NCI-H524 treated with DMSO at 0.1 percent for 48 hours (cell line): ENCODE measurements around the gene FOXP2.
A peak's percentile ranks its signal among the peaks of the same experiment; 100 is the strongest.
"Not testable (repeated sequence)": the region's sequence is repeated elsewhere in the genome, so short reads cannot be mapped to it uniquely, and the experiment has no call there.

Experiments
- DNase-seq: peaks from one replicate; lab custom pipeline; 2025; lab: John Stamatoyannopoulos, UW

The FOXP2 gene

DNA sequence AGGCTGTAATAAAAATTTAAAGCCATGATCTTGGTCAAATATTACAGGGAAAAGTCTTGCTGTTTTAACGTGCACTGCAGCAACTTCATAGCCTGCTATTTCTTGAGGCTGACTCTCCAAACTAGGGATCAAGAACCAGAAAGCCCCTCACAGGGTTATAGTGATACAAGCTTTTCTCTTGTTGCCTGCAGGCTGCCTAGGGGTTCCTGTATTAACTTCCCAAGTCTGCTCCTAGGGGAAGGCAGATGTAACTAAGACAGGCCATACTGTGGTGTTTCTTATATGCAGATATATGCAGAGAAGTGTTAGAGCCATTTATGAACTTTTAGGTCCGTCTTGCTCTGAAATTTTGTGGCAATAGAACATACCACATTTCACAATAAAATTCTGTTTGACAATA is 175.7 kb downstream of the FOXP2 start:
- no peak for DNase-seq

DNA sequence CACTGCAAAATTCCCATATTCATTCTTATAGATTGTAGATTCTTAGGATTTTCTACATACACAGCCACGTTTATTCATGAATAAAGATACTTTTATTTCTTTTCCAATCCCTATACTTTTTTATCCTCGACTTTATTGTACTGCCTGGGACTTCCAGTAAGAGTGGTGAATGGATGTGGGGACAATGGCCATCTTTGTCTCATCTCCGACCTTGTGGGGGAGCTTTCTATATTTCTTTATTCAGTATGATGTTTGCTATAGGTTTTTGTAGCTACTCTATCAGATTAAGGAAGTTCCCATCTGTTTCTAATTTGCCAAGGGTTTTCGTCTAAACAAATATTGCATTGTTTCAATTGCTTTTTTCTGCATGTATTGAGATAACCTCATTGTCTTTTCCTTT is 184.3 kb downstream of the FOXP2 start:
- no peak for DNase-seq

DNA sequence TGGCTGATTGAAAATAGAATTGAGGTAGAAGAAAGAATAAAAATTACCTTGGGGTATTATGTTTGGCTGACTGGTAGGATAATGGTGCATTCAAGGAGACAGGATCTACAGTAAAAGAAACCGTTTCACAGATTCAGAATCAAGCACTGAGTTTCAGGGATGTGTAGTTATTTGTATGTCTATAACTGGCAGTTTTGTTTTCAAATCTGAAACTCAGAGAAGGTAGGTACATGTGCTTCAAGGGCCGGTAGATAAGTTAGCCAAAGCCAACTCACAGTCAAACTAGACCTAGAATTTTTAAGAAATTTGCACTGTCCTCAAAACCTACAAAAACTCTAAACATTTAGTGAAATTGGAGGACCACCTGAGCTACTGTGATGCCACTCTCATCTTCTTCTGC is 191.5 kb downstream of the FOXP2 start:
- no peak for DNase-seq

DNA sequence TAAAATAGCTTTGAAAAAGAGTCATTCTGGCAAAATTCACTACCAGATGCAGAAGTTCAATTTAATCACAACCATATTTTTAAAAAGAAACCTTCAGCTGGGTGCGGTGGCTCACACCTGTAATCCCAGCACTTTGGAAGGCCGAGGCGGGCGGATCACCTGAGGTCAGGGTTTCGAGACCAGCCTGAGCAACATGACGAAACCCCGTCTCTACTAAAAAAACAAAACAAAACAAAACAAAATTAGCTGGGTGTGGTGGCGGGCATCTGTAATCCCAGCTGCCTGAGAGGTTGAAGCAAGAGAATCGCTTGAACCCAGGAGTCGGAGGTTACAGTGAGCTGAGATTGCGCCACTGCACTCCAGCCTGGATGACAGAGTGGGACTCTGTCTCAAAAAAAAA is 194.2 kb downstream of the FOXP2 start:
- not testable (repeated sequence) for DNase-seq

DNA sequence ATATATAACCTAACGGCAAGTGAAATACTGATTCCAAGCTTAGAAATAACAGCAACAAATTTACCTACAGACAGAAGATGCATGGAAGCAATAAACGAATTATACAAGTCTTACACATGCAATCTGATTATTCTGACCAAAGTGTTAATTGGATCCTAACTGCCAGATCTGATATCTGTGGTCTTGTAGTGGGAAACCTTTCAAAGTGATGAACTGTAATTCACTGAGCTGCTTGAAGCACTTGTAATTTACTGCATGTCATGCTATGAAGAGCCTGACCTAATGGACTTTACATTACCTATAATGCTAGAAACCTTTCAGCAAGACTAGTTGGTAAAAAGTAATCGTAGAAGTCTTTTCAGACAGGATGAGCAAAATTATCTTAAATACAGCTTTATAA is 205.6 kb downstream of the FOXP2 start:
- DNase-seq, result no peak

DNA sequence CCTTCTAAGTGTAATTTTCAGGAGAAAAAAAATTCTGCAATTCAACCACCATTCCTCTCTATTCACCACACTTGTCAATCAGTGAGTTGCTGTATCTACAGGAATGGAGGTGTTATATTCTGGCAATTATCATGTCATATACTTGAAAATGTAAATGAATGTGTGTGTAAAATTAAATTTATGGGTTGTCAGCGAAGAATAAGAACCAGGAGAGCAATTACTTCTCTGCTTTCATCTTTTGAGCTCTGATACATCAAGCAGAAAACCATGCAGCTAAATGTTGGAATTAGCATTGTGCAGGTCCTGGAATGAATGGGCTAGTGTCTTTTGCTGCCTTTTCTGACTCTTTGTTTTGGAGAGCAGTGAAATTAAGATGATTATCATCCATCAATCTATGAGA is 207.6 kb downstream of the FOXP2 start:
- no peak for DNase-seq

DNA sequence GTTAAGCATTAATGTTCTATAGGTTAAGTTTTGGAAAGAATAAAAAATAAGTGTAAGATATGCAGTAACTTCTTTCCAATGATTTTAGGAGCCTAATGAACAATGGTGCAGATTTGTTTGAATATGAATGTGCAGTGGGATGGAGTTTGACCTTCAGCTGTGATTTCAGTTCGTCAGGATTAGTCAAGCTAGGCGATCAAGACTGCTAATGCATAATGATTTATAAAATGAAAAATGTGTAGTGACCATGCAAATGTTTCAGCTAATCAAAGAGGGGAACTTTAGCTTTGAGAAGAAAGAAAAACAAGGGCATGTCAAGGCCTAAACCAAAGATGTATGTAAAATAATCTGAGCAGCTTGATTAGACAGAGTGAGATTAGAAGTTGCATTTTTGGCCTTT is 208.5 kb downstream of the FOXP2 start:
- no peak for DNase-seq

DNA sequence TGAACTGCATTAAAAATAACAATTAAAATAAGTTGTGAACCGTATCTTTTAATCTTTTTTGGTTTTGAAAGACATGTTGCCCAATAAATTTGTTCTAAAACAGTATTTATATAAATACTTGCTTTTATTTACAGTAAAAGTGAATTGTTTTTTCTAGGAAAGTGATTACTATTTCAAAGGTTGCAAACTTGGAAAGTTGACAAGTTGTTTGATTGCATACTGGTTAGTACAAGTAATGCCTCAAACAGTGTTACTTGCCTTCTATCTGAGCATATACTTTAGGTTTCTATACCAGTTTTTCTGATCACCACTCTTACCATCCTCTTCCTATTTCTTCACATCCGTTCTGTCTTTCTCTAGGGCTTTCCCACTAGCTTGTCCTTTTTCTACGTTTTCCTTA is 212.6 kb downstream of the FOXP2 start:
- DNase-seq, result no peak

DNA sequence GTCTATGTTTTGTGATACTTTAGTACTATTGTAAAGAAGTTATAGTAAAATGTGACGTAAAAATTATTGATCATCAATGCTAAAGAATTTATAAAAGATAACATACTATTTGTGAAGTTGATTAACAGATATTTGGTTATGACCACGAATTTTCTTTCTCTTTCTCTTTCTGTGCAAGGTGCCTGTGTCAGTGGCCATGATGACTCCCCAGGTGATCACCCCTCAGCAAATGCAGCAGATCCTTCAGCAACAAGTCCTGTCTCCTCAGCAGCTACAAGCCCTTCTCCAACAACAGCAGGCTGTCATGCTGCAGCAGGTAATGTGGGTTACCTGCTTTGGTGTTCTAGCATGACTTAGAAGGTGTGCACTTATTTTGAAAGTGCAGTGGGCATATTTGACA is 213.7 kb downstream of the FOXP2 start:
- no peak for DNase-seq

DNA sequence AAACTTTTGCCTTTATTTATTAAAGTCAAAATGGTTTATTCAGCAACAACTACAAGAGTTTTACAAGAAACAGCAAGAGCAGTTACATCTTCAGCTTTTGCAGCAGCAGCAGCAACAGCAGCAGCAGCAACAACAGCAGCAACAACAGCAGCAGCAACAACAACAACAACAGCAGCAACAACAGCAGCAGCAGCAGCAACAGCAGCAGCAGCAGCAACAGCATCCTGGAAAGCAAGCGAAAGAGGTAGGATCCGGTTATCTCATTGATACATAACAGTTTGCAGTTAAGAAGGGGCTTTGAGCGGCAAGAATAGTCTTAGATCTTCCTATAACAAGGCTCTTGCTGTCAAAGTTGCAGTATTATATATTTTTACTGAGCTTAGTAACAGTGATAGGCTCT is 215.1 kb downstream of the FOXP2 start:
- DNase-seq, result no peak

DNA sequence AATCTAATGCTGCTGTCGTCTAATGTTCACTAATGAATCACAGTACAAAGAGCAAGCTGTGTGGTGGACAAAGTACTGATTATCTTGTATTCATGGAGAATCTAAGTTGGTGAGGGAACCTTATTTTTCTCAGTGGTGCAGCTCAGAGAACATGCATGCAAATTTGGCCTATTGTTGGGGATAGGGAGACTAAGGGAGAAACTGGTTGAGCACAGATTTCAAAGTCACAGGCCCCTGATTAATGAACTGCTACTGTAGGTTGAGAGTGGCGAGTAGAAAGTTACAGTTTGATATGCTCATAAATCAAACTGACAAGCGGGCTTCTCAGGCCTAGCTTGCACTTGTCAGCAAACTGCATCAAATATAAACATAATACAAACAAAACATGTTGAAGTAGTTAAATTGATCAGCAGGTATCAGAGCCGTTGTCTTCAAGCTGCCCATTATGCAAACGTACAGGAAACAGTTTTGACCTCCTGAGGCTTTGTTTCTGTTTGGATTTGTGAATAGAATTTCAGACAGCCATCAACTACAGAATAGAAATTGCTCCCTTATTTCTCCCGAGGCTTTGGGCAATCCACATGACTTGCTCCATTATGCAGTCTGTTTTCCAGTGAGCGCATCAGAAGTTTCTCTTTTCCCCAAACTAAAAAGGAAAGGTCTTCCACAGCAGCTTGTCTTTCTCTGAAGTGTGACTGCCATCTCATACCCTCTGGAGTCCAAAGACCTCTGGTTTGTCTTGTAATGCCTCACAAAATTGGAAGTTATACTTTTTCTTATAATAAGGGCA is 215.8 kb downstream of the FOXP2 start:
- no peak for DNase-seq

DNA sequence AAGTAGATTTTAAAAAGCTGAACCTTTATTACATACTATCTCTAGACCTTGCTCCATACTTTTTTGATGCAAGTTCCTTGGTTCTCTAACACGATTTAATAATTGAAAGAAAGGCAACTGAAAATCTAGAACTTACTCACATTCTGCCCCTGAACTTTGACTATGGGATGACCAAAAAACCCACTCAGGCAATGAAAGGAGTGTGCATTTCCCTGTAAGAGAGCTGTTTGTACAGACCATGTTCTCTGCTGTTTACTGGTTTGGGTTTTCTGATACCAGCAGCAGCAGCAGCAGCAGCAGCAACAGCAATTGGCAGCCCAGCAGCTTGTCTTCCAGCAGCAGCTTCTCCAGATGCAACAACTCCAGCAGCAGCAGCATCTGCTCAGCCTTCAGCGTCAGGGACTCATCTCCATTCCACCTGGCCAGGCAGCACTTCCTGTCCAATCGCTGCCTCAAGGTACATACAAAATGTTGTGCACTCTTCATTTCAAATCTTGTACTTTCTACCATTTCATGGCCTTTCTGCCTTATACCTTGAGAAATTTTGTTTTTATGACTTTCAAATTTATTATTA is 216.7 kb downstream of the FOXP2 start:
- DNase-seq, result no peak

DNA sequence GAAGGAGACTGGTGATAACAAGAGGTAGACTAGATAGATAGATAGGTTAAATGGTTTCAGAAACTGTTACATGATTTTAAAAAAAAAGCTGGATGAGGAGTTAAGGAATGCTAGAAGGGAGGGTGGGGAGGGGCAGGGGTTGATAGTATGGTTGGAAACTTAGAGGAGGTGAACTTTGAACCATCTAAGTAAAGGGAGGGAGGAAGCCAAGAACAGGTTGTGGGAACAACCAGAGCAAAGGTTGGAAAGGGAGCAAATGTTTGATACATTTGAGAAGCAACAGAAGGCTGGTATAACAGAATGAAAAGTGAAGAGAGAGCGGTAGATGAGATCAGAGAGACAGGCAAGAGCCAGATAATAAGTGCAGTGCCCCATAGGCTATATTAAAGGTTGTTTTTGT is 224.8 kb downstream of the FOXP2 start:
- DNase-seq, result no peak

DNA sequence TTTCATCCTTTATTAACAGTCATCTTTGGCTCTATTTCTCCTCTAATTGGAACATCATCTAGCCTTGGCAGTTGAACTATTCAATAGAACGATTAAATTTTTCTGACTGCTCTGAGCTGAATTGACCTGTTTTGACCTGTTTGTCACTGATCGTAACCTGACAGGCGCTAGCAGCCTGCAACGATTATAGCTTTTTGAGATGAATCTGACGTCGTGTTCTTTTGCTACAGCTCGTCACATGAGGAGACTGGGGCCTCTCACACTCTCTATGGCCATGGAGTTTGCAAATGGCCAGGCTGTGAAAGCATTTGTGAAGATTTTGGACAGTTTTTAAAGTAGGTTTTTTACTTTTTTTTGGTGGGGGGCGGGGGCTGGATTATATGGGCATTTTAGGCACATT is 229.8 kb downstream of the FOXP2 start:
- no peak for DNase-seq

DNA sequence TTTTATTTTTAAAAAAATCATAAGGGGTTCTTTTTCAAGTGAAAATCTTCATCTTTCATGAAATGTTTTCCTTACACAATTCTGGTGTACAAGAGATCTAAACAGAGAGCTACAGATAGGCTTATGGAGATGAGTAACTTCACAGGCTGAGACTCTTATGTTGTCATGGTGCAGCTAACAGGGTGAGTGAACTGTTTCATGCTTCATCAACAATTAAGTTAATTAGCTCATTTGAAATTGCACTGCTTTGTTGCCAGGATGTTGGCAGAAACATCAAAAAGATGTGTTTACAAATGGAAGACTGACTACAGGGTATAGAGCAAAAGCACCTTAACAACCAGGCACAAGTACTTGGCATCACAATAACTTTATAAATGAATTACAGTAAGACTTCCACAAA is 230.8 kb downstream of the FOXP2 start:
- DNase-seq, result no peak

DNA sequence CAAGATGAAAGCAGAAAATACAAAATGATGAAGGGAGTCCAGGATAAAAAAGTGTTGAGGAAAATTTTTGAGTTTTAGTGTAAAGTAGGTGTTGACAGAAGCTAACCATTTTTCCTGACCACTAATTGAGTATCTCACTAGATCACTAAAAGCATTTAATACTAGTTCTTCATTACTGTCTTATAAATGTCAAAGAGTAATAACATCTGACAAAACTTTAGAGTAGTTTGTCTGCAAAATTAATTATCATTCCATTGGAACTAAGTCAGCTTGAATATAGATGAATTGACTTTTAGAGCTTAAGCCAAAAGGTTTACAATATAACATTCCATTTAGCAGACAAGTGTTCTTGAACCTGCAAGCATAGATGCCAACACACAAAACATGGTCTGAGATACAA is 232.9 kb downstream of the FOXP2 start:
- DNase-seq, result no peak

DNA sequence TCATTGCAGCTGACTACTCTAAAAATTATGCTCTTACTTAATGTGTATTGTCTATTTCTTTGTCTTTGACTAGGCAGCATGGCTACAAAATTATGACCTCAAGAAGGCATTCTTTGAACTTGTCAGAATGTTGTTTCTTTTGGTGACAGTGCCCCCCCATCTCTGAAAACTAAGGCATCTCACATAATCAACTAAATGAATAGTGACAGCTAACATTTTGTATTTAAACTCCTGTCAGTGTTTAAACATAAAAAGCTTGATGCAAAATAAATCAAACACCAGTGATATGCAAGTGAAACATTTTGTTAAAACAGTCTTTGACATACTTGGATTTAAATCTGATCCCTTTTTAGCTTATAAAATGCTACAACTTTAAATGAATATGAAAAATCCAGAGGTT is 233.5 kb downstream of the FOXP2 start:
- DNase-seq, result no peak

DNA sequence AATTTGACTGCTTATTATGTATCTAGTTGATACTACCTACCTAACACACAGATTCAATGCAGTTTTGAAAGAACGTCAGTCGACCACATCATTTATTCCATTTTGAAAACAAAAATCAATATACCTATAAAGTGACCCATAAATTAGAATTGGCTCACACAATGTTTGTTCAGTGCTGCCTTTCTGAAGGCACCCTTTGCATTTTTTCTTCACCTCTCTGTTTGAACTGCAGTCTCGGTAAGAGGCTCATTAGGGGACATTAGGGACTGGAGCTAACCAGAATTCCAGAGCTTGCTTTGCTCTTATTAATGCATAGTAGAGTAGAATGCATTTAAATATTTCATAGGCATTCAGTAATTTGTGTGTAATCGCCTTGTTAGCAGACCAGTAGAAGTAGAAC is 234.1 kb downstream of the FOXP2 start:
- no peak for DNase-seq

DNA sequence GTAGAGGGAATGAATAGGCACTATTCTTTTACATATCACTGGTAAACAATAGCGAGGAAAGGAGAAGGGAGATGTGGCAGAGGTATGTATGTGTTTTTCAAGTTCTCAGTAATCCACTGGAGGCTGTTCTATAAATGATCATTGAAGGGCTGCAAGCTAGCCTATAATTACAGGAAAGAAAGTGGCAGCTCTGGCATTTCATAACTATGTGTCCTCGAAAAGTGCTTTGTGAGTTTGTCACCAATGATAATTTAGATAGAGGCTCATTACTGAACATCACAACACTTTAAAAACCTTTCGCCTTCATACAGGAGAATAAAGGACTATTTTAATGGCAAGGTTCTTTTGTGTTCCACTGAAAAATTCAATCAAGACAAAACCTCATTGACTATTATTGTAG is 235.1 kb downstream of the FOXP2 start:
- DNase-seq, result no peak

DNA sequence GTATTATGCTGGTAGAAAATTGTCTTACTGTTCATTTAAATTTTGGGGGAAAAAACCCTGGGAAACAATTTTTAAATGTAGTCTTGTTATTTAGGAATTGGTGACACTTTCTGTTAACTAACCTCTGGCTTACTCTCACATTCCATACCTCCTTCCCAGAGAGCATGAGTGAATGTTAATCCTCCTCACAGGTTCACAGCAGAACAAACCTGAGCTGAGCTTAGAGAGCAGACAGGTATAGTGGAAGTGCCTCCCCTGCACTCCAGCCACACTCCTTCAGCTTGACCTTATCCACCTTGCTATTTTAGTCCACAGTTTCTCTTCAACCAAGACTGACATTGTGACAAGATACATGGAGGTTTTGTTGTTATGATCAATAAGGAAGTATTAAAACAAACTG is 235.9 kb downstream of the FOXP2 start:
- no peak for DNase-seq

DNA sequence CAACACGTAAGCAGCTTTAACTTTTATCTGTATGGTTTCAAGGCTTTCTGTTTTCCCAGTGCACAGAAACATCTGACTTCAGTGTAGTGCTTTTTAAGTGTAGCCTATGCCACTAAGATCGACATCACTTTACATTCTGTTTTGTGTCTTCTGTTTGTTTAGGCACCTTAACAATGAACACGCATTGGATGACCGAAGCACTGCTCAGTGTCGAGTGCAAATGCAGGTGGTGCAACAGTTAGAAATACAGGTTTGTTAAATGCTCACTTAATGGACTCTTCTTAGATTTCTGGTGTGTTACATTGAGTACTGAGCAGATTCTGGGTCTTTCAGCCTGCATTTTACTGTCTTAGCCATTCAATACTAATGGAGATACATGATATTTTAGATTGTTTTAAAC is 237.4 kb downstream of the FOXP2 start:
- DNase-seq, result no peak

DNA sequence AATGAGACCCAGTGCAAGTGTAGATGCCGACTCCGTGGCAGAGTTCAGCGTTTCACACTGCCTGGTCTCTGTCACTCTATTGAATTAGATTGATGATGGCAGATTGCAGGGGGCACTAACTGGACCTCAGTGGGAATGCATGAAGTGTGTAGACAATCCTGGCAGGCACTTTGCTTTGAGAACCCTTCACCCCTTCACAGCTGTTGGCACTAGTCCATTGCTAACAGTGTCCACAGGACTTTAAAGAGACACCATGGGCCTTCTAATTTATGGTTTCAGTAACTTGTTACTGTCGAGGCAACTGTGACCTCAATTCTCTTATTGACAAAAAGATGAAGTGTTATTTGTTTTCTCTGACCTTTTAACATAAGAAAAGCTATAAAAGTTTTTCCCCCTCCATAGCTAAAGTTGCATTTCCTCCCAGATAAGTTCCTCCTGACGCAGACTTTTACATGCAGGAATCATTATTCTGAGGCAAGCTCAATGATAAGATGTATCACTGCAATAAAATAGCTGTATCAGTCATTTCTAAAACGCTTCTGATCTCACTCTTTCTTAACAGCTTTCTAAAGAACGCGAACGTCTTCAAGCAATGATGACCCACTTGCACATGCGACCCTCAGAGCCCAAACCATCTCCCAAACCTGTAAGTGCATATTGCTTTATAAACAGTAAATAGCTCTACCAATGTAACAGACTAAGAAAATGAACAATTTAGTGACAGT is 238.9 kb downstream of the FOXP2 start:
- DNase-seq, result no peak

DNA sequence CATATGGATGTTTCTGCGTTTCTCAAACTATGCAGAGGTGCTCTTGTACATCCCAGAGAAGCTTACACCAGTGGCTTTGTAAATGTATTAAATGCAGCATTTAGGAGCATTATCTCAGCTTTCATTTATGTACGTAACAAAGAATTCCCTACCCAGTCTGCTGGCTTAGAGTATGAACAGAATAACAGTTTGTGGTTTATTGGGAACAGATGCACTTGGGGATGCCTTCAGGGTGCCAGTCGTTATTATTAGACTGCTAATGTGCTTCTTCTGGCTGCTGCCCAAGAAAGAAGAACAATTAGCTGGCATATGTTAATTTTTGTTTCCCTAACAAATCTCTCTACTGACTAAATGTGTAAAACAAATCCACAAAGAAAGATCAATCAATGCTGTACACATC is 241.9 kb downstream of the FOXP2 start:
- peak; percentile 51 for DNase-seq

DNA sequence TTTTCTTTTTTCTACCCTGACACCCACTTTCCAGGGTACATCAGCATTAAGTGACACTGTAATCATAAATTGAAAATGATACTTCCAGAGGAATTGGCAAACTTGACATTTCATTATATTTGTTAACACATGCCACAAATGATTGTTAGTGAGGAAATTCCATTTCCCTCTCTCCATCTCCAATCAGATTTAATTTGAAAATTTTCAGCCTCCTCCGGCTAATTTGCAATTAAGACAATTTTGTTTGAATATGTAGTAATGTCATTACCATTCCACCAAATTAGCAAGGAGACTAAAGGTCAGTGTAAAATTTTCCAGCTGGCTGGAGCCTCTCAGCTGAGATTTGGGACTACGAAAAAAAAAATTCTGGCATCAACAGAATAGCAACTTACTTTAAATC is 242.7 kb downstream of the FOXP2 start:
- DNase-seq, result no peak
